Activated gamma-delta T cell treated with anti-CD3 and anti-CD28 coated beads, Interleukin-2, amount 50 U/mL, for 16 hours (primary cell): ENCODE data around the gene SEMA7A.

Source experiments
- DNase-seq: peaks from one replicate; pipeline ENCODE4 v3.0.0-alpha.2; 2020; ENCODE audit warnings: low read depth

SEMA7A gene

DNA sequence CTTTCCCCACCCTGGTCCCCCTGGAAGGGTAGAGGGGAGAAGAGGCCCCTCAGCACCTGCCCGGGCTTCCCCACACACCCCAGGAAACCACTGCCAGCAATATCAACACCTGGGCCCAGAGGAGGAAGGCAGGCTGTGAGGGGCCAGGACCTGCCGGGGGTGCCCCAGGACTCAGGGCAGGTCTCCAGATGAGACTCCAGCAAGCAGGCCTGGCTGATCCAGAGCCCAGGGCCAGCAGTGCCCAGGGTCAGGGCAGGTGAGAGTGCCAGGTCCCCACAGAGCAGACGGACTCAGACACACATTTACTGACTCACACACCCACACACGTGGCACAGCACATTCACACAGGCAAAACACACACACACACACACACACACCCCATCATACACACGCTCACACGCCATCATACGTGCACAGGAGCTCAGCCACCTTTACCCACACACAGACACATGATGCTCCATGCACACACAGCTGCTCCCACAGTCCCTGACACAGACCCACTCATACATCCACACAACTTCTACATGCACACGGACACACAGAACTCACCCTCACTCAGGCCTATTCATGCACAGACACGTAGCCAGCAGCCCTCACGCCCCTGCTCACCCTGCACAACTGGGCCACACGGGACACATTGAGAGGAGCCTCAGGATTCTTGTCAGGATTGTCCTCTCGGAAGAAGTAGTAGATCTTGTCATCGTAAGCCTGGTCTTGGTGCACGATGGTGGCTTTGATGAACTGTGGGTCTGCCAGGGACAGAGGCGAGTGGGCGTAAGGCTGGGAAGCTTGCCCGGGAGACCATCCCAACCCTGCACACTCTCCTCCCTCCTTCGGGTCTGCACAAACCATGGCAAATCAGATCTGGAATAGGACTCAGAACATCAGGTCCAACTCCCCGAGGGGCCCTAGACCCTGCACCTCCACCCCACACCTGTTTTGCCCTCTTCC, 17.5 kb downstream of the SEMA7A start:
- no peak for DNase-seq

DNA sequence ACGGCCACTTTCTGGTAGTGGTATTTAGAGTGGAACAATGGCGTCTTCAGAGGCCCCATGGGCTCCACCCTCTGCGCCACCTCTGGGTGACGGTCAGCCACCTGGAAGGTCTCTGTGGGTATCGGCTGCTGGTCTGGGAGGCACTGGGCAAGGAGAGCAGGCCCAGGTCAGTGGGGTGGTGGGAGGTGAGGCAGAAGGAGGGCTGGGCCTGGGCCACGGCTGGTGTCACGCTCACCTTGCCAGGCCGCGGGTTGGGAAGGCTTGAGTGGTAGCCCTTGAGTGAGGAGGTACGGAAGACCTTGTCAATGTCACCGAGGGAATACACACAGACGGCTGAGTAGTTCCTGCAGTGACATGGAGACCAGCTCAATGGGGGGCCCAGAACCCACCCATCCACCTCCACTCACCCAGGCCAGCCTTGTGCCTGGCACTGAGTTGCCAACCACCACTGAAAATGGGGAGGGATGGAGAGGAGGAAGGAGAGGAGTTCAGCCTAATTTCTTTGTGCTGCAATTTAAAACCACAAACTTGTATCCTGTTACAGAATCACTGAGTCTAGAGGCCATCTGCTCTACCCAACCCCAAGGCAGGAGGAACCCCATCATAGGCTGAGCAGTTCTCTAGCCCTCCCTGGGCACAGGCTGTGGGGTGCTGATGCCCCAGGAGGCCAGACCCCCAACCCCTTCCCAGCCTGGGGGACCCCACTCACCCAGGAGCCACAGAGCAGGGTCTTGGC, 19.0 kb downstream of the SEMA7A start:
- DNase-seq: no peak

DNA sequence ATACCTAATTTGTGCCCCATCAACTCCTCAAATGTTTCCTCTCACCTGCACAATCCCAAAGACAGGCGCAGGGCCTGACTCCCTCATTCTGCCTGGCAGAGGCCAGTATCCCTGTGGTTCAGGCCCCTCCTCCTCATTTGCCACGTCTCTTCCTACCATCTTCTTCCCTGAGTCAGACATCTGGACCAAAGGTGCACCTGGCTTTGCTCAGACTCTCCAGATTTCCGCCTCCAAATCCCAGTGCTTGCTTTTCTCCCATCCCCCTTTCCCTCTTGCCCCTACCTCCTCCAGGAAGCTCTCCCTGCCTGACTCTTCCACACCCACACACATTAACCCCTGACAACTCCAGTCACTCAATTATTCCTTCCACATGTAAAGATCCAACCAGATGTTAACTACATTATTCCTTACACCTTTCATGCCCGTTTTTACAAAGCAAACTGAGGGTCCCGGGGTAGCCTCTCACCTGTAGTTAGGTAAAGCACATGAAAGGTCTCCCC, 19.6 kb downstream of the SEMA7A start:
- DNase-seq: no peak

DNA sequence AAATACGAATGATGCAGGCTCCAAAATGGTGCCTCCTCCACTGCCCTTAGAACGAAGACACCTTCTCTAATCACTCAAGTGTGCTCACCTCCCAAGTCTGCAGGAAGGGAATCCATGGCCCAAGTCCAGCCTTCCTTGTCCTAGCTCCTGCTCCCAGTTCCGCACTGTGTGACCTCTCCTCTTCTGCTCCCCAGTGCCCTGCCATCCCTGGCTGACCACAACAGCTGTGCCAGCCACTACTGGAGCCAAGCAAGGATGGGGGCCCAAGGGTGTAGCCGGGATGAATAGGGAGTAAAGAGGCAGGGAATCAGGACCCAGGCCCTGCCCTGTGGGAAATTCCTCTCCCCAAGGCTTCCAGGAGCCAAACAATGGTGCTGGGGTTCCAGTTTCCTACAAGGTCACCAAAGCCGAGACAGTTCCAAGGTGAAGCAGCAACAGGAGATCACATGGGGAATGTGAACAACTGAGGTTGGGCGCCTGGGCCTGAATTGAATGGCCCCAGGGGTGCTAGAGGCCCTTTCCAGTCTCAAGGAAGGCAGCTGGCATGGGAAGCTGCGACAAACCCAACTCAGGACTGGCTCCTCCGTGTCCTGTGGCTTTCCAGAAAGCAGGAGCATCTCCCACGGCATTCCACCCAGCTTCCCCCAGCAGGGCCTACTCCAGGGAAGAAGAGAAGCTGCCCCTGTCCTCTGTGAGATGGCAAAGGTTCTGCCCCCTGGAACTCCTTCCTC, 20.2 kb downstream of the SEMA7A start:
- DNase-seq: no peak

DNA sequence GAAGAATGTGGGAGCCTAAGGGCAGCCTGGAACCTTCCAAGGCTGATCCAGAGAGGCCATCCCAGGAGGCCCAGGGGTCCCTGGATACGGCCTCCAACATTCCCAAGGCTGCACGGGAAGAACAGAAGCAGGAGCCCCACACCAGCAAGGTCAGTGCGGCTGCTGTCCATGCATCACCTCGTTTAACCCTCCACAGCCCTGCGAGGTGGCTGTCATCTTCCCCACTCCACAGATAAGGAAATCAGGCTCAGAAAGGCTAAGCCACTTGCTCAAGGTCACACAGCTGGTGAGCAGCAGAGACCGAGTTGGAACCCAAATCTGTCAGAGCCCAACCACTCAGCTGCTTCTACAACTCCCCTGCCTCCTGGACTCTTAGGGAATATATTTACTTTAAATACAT, 21.6 kb downstream of the SEMA7A start:
- no peak for DNase-seq

DNA sequence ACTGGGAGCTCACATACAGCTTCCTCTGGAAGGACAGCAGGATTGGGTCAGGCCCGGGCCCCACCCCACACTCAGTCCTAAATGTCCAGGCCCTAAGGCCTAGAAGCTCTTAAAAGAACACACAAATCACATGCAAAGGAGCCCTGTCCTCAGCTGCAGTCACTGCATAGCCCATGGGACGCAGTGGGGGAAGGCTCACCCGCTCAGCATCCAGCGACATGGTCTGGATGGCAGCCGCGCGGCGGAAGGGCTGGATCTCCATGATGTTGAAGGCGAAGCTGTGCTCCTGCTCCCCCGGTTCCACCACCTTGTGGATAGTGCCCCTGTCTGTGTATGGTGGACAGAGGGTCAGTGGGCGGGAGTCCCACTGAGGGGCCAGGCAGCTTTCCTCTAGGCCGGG, 22.1 kb downstream of the SEMA7A start:
- no peak for DNase-seq

DNA sequence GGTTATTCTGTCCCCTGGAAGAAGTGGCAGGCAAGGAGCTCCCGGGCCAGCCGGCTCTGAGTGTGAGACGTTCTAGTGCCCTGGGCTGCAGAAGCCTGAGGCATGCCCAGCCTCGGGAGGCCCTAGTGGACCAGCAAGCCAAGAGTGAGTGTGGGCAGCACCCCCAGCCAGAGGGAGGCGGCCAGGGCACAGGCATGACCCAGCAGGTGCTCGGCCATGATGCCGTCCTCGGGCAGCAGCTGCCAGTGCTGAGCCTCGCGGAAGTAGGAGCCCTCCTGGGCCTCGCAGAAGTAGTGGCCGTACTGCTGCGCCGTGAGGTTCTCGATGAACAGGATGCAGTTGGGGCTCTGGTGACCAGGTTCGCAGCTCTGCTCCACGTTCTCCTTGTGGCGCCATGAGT, 23.3 kb downstream of the SEMA7A start:
- no peak for DNase-seq

DNA sequence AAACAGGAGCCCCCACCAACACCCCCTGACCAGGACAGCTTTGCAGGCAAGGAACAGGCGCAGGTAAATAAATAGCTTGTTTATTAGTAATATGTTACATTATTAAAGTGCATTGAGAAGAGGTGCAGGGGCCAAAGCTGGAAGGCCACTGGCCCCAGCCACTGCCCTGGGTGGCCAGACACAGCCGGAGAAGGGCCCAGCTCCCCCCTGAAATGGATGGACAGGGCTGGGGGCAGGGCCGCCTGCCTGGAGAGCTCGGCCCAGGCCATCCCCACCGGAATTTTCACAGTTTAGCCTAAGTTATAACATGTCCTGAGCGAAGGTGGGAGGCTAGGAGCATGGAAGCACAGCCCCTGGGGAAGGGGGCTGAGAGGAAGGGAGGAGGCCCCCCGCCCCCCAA, 24.5 kb downstream of the SEMA7A start:
- DNase-seq: no peak

DNA sequence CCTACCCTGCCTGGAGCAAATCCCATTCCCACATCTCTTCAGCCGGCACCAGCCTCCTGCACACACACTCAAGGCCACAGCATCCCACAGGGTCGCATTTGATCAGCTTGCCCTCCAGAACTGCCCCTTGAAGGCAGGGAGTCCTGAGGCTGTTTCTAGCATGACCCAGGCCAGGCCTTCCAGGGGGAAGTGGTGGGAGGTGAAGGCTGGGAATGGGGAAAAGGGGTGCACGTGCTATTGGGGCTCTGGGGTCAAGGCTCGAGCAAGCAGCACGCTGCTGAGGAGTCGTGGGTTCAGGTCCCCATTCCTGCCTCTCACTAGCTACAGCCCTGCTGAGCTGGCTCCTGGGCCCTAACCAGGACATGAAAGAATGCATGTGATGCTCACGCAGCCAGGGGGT, 24.9 kb downstream of the SEMA7A start:
- DNase-seq: no peak

DNA sequence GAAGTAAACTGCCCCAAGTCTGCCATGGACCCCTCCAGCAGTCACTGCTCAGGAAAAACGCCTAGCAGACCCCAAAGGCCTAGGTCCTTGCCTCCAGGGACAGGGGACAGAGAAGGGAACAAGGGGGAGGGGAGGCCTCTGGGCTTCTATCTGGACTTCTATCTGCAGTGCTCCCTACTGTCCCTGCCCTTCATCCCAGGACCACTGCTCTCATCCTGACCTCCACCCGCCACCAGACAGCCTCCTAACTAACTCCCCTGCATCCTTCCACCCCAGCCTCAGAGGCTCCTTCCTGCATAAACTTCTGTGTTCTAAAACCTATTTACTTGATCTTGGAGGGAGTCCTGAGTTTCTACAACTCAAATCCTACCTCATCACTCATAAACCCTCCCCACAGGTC, 25.4 kb downstream of the SEMA7A start:
- no peak for DNase-seq

DNA sequence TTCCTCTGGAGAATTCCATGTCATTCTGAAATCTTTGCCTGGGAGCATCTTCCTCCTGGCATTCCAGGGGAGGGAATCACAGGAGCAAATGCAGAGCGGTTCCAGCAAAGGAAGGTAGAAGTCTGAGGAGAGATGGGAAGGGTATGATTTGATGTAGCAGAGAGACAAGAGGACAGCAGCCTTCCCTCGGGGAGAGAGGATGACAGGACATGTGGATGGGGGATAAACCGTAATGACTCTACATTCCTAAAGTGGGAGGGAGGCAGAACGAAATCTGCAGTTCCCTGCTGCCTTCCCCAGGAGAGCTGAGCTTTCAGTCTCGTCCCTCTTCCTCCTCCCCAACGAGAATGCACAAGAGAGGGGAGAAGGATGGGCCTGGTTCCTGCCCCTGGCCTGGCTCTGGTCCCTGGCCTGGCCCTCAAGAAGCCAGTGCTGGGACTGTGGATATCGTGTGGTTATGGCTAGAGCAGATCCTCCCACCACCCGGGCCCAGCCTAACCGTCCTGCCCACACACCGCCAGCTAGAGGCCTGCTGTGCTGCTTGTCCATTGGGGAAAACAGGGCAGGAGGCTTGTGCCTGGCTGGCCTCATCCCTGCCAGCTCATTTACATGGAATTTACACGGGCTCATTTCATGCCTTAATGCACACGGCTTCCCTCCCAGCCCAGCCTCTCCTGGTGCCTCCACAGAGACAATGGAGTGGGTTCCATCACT, 26.6 kb downstream of the SEMA7A start:
- DNase-seq: no peak

DNA sequence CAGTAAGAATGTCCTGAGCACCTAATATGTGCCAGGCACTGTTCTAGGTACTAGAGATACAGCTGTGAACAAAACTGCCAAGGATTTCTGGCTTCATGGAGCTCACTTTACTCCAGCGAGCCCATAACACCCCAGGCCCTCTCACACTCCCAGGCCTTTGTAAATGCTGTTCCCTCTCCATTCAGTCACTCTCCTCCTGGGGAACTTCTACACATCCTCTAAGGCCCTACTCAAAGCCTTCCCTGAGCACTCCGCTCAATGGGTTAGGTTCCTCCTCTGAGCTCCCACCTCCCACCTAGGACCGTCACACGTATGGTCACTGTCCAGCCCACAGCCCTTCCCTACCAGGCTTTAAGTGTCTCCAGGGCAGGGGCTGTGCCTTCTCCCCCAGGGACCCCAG, 27.2 kb downstream of the SEMA7A start:
- no peak for DNase-seq

DNA sequence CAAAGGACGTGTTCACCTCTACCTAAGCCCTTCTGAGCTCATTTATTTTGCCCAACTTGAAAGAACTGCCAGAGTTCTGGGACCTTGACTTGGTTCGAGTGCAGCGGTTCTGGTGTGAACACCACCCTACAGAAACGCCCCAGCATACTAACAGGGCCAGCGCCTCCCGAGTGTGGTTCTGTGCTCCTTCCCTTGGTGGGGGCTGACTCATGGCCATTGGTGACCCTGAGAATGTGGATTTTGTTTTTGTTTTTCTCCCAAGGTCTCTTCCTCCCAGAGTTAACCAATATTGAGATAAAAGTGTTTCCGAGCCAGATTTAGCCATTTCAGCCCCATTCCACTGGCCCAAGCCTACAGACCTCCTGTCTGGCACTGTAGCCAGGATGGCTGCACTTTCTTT, 27.9 kb downstream of the SEMA7A start:
- no peak for DNase-seq

DNA sequence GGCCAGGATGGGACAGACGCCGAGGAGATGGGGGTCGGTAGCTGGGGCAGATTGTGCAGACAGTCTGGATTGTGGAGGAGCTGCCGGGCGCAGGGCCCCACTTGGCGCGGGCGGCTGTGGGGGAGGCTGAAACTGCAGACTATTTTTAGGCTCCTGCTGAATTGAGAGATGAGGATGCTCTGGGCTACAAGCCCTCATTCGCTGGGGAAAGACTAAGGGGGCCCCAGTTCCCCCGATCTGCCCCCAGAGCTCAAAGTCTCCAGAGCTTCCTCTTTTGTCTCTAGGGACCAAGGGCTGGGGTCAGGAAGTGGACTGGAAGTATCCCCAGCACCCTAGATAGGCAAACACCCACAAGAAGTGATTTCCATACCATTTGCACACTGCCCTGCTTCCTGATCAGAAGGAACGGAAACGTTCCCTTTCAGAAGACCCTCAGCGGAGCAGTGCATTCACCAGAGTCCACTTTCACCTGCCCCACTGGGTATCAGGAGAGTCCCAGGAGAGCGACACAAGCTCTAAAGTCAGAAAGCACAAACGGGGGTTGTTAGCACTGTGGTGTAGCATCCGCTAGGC, 29.7 kb downstream of the SEMA7A start:
- DNase-seq: no peak

DNA sequence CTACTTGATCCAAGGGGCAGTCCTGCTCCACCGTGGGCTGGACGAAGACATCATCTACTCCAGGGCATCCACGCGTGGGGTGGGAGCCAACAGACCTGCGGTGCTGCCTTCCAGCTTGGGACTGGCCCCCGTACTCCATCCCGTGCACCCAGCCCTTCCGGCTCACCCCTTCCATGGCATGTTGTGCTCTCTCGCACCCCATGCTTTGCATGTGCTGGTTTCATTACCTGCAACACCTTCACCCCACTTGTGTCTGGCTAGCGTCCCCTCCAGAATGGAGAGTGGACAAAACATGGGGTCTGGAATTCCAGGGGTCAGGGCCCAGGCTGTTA, 30.2 kb downstream of the SEMA7A start:
- DNase-seq: no peak

DNA sequence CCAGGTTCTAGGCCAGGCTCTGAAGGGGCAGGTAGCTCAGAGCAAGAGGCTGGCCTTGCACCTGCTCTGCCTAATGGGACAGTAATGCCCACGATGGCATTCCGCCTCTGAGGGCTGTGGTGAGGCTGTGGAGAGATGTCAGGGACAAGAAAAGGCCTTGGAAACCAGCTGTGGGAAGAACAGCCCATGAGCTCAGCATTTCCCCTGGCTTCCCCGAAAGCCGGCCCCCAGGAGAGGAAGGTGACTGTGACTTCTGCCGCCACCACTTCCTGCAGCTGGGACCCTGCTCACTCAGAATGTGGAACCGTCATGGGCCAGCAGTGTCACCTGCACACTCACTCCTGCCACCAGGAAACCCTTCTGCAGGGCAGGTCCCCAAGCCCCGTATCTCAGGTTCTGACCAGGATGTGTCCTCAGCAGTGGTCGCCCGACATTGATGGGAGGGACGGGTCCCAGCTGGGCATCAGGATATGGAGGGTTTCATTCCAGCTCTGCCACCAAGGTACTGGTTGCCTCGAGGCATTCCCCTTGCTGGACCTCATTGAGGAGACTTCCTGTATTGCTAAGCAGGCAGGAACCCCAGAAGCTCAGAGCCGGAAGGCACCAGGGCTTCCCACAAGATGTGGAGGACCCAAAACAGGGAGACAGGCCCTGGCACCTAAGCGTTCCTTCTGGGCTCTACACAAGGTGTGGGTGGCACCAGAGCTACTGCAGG, 30.7 kb downstream of the SEMA7A start:
- peak; percentile 60 for DNase-seq

DNA sequence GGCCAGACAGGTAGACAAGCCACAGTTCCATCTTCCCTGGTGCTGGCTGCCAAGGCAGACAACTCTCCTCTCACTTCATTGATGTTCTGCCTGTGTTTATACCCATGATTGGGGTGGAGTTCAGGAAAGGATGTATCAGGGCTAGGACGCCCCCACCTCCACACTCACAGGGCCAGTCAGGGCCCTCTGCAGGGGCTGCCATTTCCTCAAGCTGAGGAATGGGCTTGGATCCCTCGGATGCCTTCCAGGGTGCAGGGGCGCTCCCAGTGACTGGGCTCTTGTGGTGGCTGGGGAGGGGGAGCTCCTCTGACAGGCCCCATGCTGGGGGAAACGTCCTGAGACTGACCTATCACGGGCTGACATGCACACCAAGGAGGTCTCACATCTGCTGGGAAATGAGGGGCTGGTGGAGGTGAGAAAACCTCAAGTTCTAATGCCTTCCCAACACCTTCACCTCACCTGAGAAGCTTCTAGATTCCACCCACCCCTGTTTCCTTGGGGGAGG, 31.4 kb downstream of the SEMA7A start:
- DNase-seq: no peak

DNA sequence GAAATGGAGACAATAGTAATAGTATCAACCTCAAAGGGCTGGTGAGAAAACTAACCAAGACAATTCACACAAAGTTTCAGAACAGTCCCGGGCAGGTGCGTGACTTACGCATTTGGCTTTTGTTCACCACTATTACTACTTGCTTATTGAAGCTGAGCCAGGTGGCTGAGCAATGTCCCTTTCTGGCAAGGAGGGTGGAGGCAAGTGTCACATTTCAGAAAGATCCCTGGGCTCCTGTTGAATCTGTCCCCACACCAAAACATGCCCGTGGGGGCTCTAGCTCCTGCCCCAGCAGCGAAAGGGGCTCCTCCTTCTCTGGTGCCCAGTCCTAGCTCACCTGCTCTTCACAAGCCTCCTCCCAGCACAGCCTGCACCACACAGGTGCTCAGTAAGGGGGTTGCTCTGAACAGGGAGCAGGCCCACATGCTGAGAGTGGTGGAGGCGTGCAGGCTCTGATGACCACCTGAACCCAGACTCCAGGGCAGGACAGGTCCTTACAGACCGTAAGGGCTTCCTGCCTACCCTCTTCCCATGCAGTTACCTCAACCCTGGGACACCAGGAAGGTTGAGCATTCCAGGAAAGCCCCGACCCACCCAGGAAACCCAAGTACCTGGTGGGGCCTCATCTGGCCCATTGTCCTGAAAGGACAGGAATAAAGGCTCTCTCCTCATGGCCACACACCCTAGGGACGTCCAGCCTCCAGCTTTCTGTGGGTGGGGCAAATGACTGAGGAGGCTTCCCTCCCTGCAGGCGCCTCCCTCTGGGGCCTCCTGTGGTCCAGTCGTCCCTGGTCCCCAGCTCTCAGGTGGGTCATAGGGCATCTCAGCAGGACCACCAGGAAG, 32.6 kb downstream of the SEMA7A start:
- DNase-seq: no peak

DNA sequence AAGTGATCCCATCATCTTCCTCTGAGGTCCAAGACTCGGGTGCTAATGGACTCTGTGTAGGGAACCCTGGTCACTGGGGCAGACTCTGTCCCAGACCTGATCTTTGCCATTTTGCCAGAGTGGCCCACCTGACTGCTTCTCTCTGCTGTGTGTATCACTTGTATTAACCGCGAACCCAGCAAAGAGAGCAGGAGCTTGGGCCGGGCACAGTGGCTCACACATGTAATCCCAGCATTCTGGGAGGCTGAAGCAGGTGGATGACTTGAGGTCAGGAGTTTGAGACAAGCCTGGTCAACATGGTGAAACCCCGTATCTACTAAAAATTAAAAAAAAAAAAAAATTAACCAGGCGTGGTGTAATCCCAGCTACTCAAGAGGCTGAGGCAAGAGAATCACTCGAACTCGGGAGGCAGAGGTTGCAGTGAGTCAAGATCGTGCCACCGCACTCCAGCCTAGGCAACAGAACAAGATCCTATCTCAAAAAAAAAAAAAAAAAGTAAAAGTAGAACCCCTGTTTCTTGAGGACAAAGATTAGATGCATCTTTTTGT, 33.4 kb downstream of the SEMA7A start:
- DNase-seq: no peak
